Trophoblast cell (in vitro differentiated cells and primary cell): ENCODE measurements around the gene REM1.

Experiments
- DNase-seq, 2 donors: peaks; one replicate each; pipeline ENCODE4 v3.0.0-alpha.2; 2016
- H2AFZ ChIP-seq: 2 replicates; pipeline ENCODE4 v1.6.1; 2013; ENCODE audit warnings: low read length, moderate library complexity, mild to moderate bottlenecking; ENCODE audit not compliant: insufficient read depth, poor library complexity
- H2AK5ac ChIP-seq: 2 replicates; pipeline ENCODE4 v1.6.1; 2013; ENCODE audit warnings: mild to moderate bottlenecking, low read length
- H2BK120ac ChIP-seq: 2 replicates; pipeline ENCODE4 v1.6.1; 2013; ENCODE audit warnings: low read length, mild to moderate bottlenecking, moderate library complexity; ENCODE audit not compliant: insufficient read depth, poor library complexity
- H2BK12ac ChIP-seq: 2 replicates; pipeline ENCODE4 v1.6.1; 2013; ENCODE audit warnings: mild to moderate bottlenecking, low read length, moderate library complexity
- H2BK5ac ChIP-seq: 2 replicates; pipeline ENCODE4 v1.6.1; 2013; ENCODE audit warnings: low read length, low read depth, moderate library complexity, mild to moderate bottlenecking; ENCODE audit not compliant: poor library complexity
- H3K14ac ChIP-seq: 2 replicates; pipeline ENCODE4 v1.6.1; 2013; ENCODE audit warnings: mild to moderate bottlenecking, low read length
- H3K18ac ChIP-seq: 2 replicates; pipeline ENCODE4 v1.6.1; 2013; ENCODE audit warnings: mild to moderate bottlenecking, low read length
- H3K23ac ChIP-seq: 2 replicates; pipeline ENCODE4 v1.6.1; 2013; ENCODE audit warnings: low read length
- H3K27ac ChIP-seq: 2 replicates; pipeline ENCODE4 v1.5.1; 2013; ENCODE audit warnings: low read depth, mild to moderate bottlenecking, inconsistent platforms, low read length, moderate library complexity
- H3K27me3 ChIP-seq: 2 replicates; pipeline ENCODE4 v1.6.1; 2013; ENCODE audit warnings: inconsistent platforms, mild to moderate bottlenecking, low read length, moderate library complexity; ENCODE audit not compliant: insufficient read depth
- H3K36me3 ChIP-seq, 2 experiments: 1 replicate in 1 of 2; 2 replicates in 1 of 2; pipeline ENCODE4 v1.6.1; 2013; ENCODE audit warnings: low read length in 2 of 2, mild to moderate bottlenecking in 2 of 2, moderate library complexity in 1 of 2; ENCODE audit not compliant: insufficient read depth in 2 of 2, control insufficient read depth in 1 of 2
- H3K4ac ChIP-seq: 2 replicates; pipeline ENCODE4 v1.6.1; 2013; ENCODE audit warnings: low read depth, mild to moderate bottlenecking, low read length, moderate library complexity
- H3K4me1 ChIP-seq, 2 experiments: 1 replicate in 1 of 2; 2 replicates in 1 of 2; pipeline ENCODE4 v1.6.1; 2013; ENCODE audit warnings: low read length in 2 of 2, mild to moderate bottlenecking in 2 of 2, moderate library complexity in 1 of 2; ENCODE audit not compliant: insufficient read depth in 2 of 2, control insufficient read depth in 1 of 2
- H3K4me2 ChIP-seq: 2 replicates; pipeline ENCODE4 v1.6.1; 2013; ENCODE audit warnings: inconsistent platforms, mild to moderate bottlenecking, low read length, moderate library complexity
- H3K4me3 ChIP-seq: 2 replicates; pipeline ENCODE4 v1.5.1; 2013; ENCODE audit warnings: mild to moderate bottlenecking, low read depth, low read length, inconsistent platforms
- H3K79me1 ChIP-seq: one replicate; pipeline ENCODE4 v1.6.1; 2013; ENCODE audit warnings: low read length
- H3K79me2 ChIP-seq: 2 replicates; pipeline ENCODE4 v1.6.1; 2013; ENCODE audit warnings: low read length, mild to moderate bottlenecking; ENCODE audit not compliant: control insufficient read depth, insufficient read depth, poor library complexity
- H3K9ac ChIP-seq: 2 replicates; pipeline ENCODE4 v1.6.1; 2013; ENCODE audit warnings: mild to moderate bottlenecking, low read length
- H3K9me3 ChIP-seq: 2 replicates; pipeline ENCODE4 v1.6.1; 2013; ENCODE audit warnings: low read depth, mild to moderate bottlenecking, control low read depth, inconsistent platforms, low read length; ENCODE audit not compliant: insufficient read depth
- H4K12ac ChIP-seq: 2 replicates; pipeline ENCODE4 v1.6.1; 2013; ENCODE audit warnings: low read depth, mild to moderate bottlenecking, low read length, moderate library complexity
- H4K8ac ChIP-seq: 2 replicates; pipeline ENCODE4 v1.6.1; 2013; ENCODE audit warnings: low read depth, mild to moderate bottlenecking, low read length, moderate library complexity
- H4K91ac ChIP-seq: one replicate; pipeline ENCODE4 v1.6.1; 2013; ENCODE audit warnings: low read depth, mild to moderate bottlenecking, low read length, moderate library complexity
- WGBS: extraction: QIAGEN DNeasy Blood & Tissue Kit; methylation state at CpG from one replicate; pipeline ENCODE4 v1.1.7; 2013; ENCODE audit warnings: missing lambda C conversion rate; ENCODE audit not compliant: insufficient read length, insufficient coverage; ENCODE audit errors: extremely low coverage; 5-methylcytosine and 5-hydroxymethylcytosine counted together

The REM1 gene

DNA sequence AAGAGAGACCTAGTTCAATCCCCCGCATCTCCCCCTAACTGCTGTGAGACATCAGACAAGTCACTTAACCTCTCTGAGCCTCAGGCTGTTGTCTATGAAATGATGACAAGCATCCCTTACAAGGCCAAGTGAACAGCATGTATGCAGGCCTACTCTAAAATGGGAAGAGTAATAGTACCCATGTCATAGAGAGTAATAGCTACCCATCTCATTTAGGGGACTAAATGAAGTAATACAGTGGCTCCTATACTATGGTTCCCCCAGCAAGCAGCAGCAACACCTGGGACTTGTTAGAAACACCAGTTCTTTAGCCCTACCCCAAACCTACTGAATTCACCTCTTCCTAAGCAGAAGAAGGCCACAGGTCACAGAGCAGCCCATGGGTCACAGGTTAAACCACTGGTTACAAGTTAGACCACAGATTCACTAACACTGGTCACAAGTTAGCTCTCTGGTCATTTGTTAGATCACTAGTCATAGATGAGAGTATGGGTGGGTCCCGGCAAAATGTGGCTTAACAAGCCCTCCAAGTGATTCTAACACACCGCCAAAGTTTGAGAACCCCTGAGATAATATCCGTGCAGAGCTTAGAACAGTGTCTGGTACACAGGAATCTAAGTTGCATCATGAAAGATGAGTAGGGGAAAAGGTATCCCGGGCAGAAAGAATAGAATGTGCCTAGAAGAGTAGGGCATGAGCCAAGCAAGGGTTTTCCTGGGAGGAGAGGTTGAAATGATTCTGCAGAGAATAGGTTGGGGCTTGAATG is 1.6 kb upstream of the REM1 start:
- Histone ChIP-seq H3K27me3 (no peaks in the 10 kb centered on the region), H3K4me2 (no peak overlapping the region), H2BK5ac (no peak overlapping the region), H3K27ac (no peak overlapping the region), H3K18ac (no peak overlapping the region), H3K79me1 (no peaks in the 10 kb centered on the region), H2AFZ (no peak overlapping the region), H3K14ac (no peak overlapping the region), H3K23ac (no peak overlapping the region), H3K9me3 (peaks cover 34% of the 10 kb centered on the region), H3K36me3 (no peaks in the 10 kb centered on the region), H3K79me2 (no peaks in the 10 kb centered on the region), H2BK12ac (no peak overlapping the region), H2AK5ac (no peak overlapping the region), H3K9ac (no peak overlapping the region), H4K8ac (no peak overlapping the region), H4K91ac (no peak overlapping the region), H2BK120ac (no peak overlapping the region), H3K4ac (no peak overlapping the region), H3K4me1 (no peaks in the 10 kb centered on the region), H3K4me3 (no peak overlapping the region), H4K12ac (no peak overlapping the region)
- DNase-seq: peak; percentile 26 to 75
- WGBS: no CpG with 5 or more reads among the region's 5 CpGs

DNA sequence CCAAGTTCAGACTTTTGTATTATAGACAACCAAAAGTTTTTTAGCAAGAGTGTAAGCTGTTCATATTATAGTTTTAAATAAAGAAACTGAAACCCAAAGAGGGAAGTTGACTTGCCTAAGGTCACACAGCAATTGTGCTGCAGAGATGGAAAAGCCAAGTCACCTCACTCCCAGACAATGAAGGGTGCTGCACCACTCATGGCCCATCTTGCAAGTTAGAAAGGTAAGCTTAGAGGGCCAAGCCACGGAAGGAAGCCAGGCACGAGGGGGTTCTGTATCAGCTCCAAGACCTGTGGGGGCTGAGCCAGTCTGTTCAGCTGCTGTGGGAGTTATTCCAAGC is 1.0 kb upstream of the REM1 start:
- H3K9ac ChIP-seq: no peak overlapping the region
- no peak overlapping the region for H3K4me3 ChIP-seq
- H3K79me1 ChIP-seq: no peaks in the 10 kb centered on the region
- no peaks in the 10 kb centered on the region for H3K36me3 ChIP-seq
- H3K18ac ChIP-seq: no peak overlapping the region
- H3K4ac ChIP-seq: no peak overlapping the region
- no CpG with 5 or more reads among the region's 2 CpGs for WGBS
- no peak overlapping the region for H2AFZ ChIP-seq
- DNase-seq: no peak
- peaks cover 35% of the 10 kb centered on the region for H3K9me3 ChIP-seq
- no peak overlapping the region for H2AK5ac ChIP-seq
- H2BK5ac ChIP-seq: no peak overlapping the region
- H3K14ac ChIP-seq: no peak overlapping the region
- H3K27ac ChIP-seq: no peak overlapping the region
- H3K4me2 ChIP-seq: no peak overlapping the region
- no peak overlapping the region for H4K91ac ChIP-seq
- H3K79me2 ChIP-seq: no peaks in the 10 kb centered on the region
- H3K4me1 ChIP-seq: no peaks in the 10 kb centered on the region
- no peak overlapping the region for H2BK12ac ChIP-seq
- no peak overlapping the region for H4K12ac ChIP-seq
- H3K23ac ChIP-seq: no peak overlapping the region
- H3K27me3 ChIP-seq: no peaks in the 10 kb centered on the region
- H2BK120ac ChIP-seq: no peak overlapping the region
- no peak overlapping the region for H4K8ac ChIP-seq

GRCh38 chr20:31475472-31476293 is 595 bp downstream of the REM1 start:
- H3K23ac ChIP-seq: no peak overlapping the region
- H3K4me2 ChIP-seq: no peak overlapping the region
- WGBS: no CpG with 5 or more reads among the region's 29 CpGs
- H2BK12ac ChIP-seq: no peak overlapping the region
- no peaks in the 10 kb centered on the region for H3K79me2 ChIP-seq
- H4K12ac ChIP-seq: no peak overlapping the region
- H3K4me3 ChIP-seq: no peak overlapping the region
- no peaks in the 10 kb centered on the region for H3K79me1 ChIP-seq
- H3K9ac ChIP-seq: no peak overlapping the region
- peaks cover 40% of the 10 kb centered on the region for H3K9me3 ChIP-seq
- H2BK120ac ChIP-seq: no peak overlapping the region
- H3K27me3 ChIP-seq: no peaks in the 10 kb centered on the region
- H4K8ac ChIP-seq: no peak overlapping the region
- H4K91ac ChIP-seq: no peak overlapping the region
- H3K4ac ChIP-seq: no peak overlapping the region
- no peak overlapping the region for H3K14ac ChIP-seq
- DNase-seq: no peak
- H2AFZ ChIP-seq: no peak overlapping the region
- no peaks in the 10 kb centered on the region for H3K4me1 ChIP-seq
- H2BK5ac ChIP-seq: no peak overlapping the region
- no peaks in the 10 kb centered on the region for H3K36me3 ChIP-seq
- H2AK5ac ChIP-seq: no peak overlapping the region
- H3K18ac ChIP-seq: no peak overlapping the region
- H3K27ac ChIP-seq: no peak overlapping the region

DNA sequence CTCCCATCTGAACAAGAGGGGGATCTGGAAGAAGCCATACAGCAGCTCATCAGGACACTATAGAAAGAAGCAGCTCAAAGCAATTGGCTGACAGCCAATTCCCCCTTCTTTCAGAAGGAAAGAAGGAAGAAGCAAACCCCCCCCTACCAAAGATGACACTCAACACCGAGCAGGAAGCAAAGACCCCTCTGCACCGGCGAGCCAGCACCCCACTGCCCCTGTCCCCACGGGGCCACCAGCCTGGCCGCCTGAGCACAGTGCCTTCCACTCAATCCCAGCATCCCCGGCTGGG is 1.2 kb downstream of the REM1 start:
- Histone ChIP-seq H2BK120ac (no peak overlapping the region), H3K9ac (no peak overlapping the region)
- no CpG with 5 or more reads among the region's 6 CpGs for WGBS

More for the DNA sequence above, 1.2 kb downstream of the REM1 start:
- no peak overlapping the region for H3K23ac ChIP-seq
- no peak overlapping the region for H2BK5ac ChIP-seq
- H3K79me1 ChIP-seq: no peaks in the 10 kb centered on the region
- no peaks in the 10 kb centered on the region for H3K36me3 ChIP-seq
- H3K18ac ChIP-seq: no peak overlapping the region
- peaks cover 41% of the 10 kb centered on the region for H3K9me3 ChIP-seq
- H4K12ac ChIP-seq: no peak overlapping the region
- no peaks in the 10 kb centered on the region for H3K4me1 ChIP-seq
- no peak overlapping the region for H3K4ac ChIP-seq
- no peak overlapping the region for H4K8ac ChIP-seq
- no peak overlapping the region for H3K27ac ChIP-seq
- no peak overlapping the region for H3K4me3 ChIP-seq
- no peaks in the 10 kb centered on the region for H3K27me3 ChIP-seq
- H4K91ac ChIP-seq: no peak overlapping the region
- H3K14ac ChIP-seq: no peak overlapping the region
- H3K4me2 ChIP-seq: no peak overlapping the region
- H2AK5ac ChIP-seq: no peak overlapping the region
- no peak for DNase-seq
- H3K79me2 ChIP-seq: no peaks in the 10 kb centered on the region
- no peak overlapping the region for H2AFZ ChIP-seq
- no peak overlapping the region for H2BK12ac ChIP-seq
